Sigmoid colon (tissue), 7 donors: ENCODE data around the gene RUSF1. TPM values are rescaled to one million over a fixed set of nuclear protein-coding genes. Genes with fewer than 3 reads are reported as not detected.
A peak's percentile ranks its signal among the peaks of the same experiment; 100 is the strongest.

Experiments used
- DNase-seq: peaks from one replicate; pipeline ENCODE4 v3.0.0-alpha.2; 2019
- H3K27ac ChIP-seq, 4 donors: fragments of 200-600 bp; sonication (generic); one replicate each; pipeline ENCODE4 v1.5.1; 2016 to 2019; ENCODE audit warnings: mild to moderate bottlenecking in 1 of 4
- H3K27me3 ChIP-seq, 3 donors: fragments of 200-600 bp; sonication (generic); one replicate each; pipeline ENCODE4 v1.5.1; 2019; ENCODE audit warnings: mild to moderate bottlenecking in 1 of 3
- H3K36me3 ChIP-seq, 4 donors: fragments of 200-600 bp; sonication (generic); one replicate each; pipeline ENCODE4 v1.5.1; 2016 to 2019
- H3K4me1 ChIP-seq, 4 donors: fragments of 200-600 bp; sonication (generic); one replicate each; pipeline ENCODE4 v1.5.1; 2017 to 2019
- H3K4me3 ChIP-seq, 4 donors: fragments of 200-600 bp; sonication (generic); one replicate each; pipeline ENCODE4 v1.5.1; 2017 to 2019; ENCODE audit warnings: mild to moderate bottlenecking in 2 of 4, moderate library complexity in 1 of 4
- H3K9me3 ChIP-seq, 4 donors: fragments of 200-600 bp in 3 of 4; sonication (generic) in 3 of 4; one replicate each; pipeline versions ENCODE4 v1.5.1 to v1.6.1; 2013 to 2019
- CTCF ChIP-seq, 4 experiments: fragments of 450-650 bp in 3 of 4; fragments of 200-600 bp in 1 of 4; IDR thresholded peaks; one replicate each; pipeline ENCODE4 v1.5.1; 2016 to 2019; ENCODE audit warnings: antibody characterized with exemption in 4 of 4, mild to moderate bottlenecking in 3 of 4, moderate library complexity in 2 of 4
- EP300 ChIP-seq, 4 donors: sonication (generic); formaldehyde crosslinking; IDR thresholded peaks; one replicate each; pipeline ENCODE4 v1.6.1; 2017; ENCODE audit warnings: antibody characterized with exemption in 4 of 4
- POLR2A ChIP-seq, 2 donors: fragments of 450-650 bp; IDR thresholded peaks; one replicate each; pipeline ENCODE4 v1.6.1; 2016; ENCODE audit warnings: antibody characterized with exemption in 2 of 2, mild to moderate bottlenecking in 2 of 2, moderate library complexity in 2 of 2
- POLR2AphosphoS5 ChIP-seq, 4 donors: sonication (generic); formaldehyde crosslinking; IDR thresholded peaks; one replicate each; pipeline ENCODE4 v1.6.1; 2017; ENCODE audit warnings: antibody characterized with exemption in 4 of 4
- WGBS, 2 donors: extraction: QIAGEN DNeasy Blood & Tissue Kit; methylation state at CpG; one replicate each; pipeline ENCODE4 v1.1.7; 2013; 5-methylcytosine and 5-hydroxymethylcytosine counted together
- intact Hi-C: fragments of 100-400 bp; cut with DNase I; formaldehyde crosslinking; loops from one replicate; pipeline ENCODE4 v1.15.1; 2023
- polyA plus RNA-seq, 3 donors: library from polyadenylated mRNA; stranded (reverse); fragments of 200-250 nt; gene quantifications; one replicate each; pipeline ENCODE4 v1.2.3, GENCODE V29; 2013
- total RNA-seq, 4 donors: library from RNA; depleted of rRNA; stranded (reverse); fragments of >200 nt; gene quantifications; one replicate each; pipeline ENCODE4 v1.1.0, GENCODE V29; 2016
- donor health status: healthy with polysubstance abuse.
- donor health status: Bipolar disorder and iron deficiency.
- donor health status: healthy.

Gene RUSF1
- total and polyA plus RNA-seq, 7 donors = 7.9 to 67.0 (median 36.5) TPM

- no peak for DNase-seq
- peaks cover 0 to 19% (median 16%) of the 10 kb centered on the region in 4 donors for H3K4me1 ChIP-seq
- H3K4me3 ChIP-seq = no peak overlapping the region
- H3K9me3 ChIP-seq = no peaks in the 10 kb centered on the region
- intact Hi-C loops = no loop called here
- no peaks in the 10 kb centered on the region for H3K36me3 ChIP-seq
- TF ChIP-seq CTCF (IDR thresholded peaks at IDR 0.05) (no peak), POLR2A (IDR thresholded peaks at IDR 0.05) (no peak), POLR2AphosphoS5 (IDR thresholded peaks at IDR 0.05) (no peak), EP300 (IDR thresholded peaks at IDR 0.05) (no peak)
- no peak overlapping the region for H3K27ac ChIP-seq
- H3K27me3 ChIP-seq = peaks cover 0 to 38% (median 4%) of the 10 kb centered on the region in 3 donors
- 72 to 78% methylated on average over 5 of the region's 5 CpGs for WGBS, 2 donors
Measured at GRCh38 chr16:31530405-31530804, 22.2 kb upstream of the RUSF1 start.

- peaks cover 0 to 38% (median 4%) of the 10 kb centered on the region in 3 donors for H3K27me3 ChIP-seq
Measured at GRCh38 chr16:31529937-31530312, 21.7 kb upstream of the RUSF1 start.

GRCh38 chr16:31529108-31529936, 21.1 kb upstream of the RUSF1 start:
- WGBS, 2 donors = 5 to 7% methylated on average over 52 of the region's 52 CpGs
- Histone ChIP-seq H3K4me3 (peak overlapping the region; percentile 30 to 53 (median 46)), H3K27me3 (peaks cover 0 to 34% (median 4%) of the 10 kb centered on the region in 3 donors), H3K27ac (peak overlapping the region in 2 of 4 donors; percentile 25 to 59), H3K36me3 (no peaks in the 10 kb centered on the region), H3K9me3 (no peaks in the 10 kb centered on the region), H3K4me1 (peaks cover 0 to 19% (median 16%) of the 10 kb centered on the region in 4 donors)
- intact Hi-C loops = no loop called here
- no peak for DNase-seq
- TF ChIP-seq EP300 (IDR thresholded peaks at IDR 0.05) = no peak
- TF ChIP-seq POLR2AphosphoS5 (IDR thresholded peaks at IDR 0.05) = no peak
- no peak for TF ChIP-seq POLR2A (IDR thresholded peaks at IDR 0.05)
- TF ChIP-seq CTCF (IDR thresholded peaks at IDR 0.05) = no peak

More at GRCh38 chr16:31529937-31530312, 21.7 kb upstream of the RUSF1 start:
- H3K4me1 ChIP-seq = peaks cover 0 to 19% (median 16%) of the 10 kb centered on the region in 4 donors
- intact Hi-C loops = no loop called here
- peak overlapping the region in 1 of 4 donors; percentile 59 for H3K27ac ChIP-seq
- no peak for DNase-seq
- TF ChIP-seq CTCF (IDR thresholded peaks at IDR 0.05) (no peak), POLR2AphosphoS5 (IDR thresholded peaks at IDR 0.05) (no peak), EP300 (IDR thresholded peaks at IDR 0.05) (no peak), POLR2A (IDR thresholded peaks at IDR 0.05) (no peak)
- H3K4me3 ChIP-seq = peak overlapping the region; percentile 30 to 53 (median 46)
- no peaks in the 10 kb centered on the region for H3K9me3 ChIP-seq
- 26 to 45% methylated on average over 17 of the region's 17 CpGs for WGBS, 2 donors
- no peaks in the 10 kb centered on the region for H3K36me3 ChIP-seq

GRCh38 chr16:31528523-31529107, 20.4 kb upstream of the RUSF1 start:
- 43 to 47% methylated on average over 11 of the region's 11 CpGs for WGBS, 2 donors
- no peaks in the 10 kb centered on the region for H3K9me3 ChIP-seq
- H3K36me3 ChIP-seq = no peaks in the 10 kb centered on the region
- DNase-seq = no peak
- H3K27ac ChIP-seq = peak overlapping the region in 1 of 4 donors; percentile 59
- peaks cover 0 to 28% (median 4%) of the 10 kb centered on the region in 3 donors for H3K27me3 ChIP-seq
- intact Hi-C loops = no loop called here
- H3K4me1 ChIP-seq = peaks cover 0 to 19% (median 16%) of the 10 kb centered on the region in 4 donors
- TF ChIP-seq CTCF (IDR thresholded peaks at IDR 0.05) (no peak), POLR2A (IDR thresholded peaks at IDR 0.05) (no peak)
- H3K4me3 ChIP-seq = peak overlapping the region in 3 of 4 donors; percentile 44 to 53 (median 49)
